Spleen (tissue), 11 donors: ENCODE data around the gene AK1. TPM values are rescaled to one million over a fixed set of nuclear protein-coding genes. Genes with fewer than 3 reads are reported as not detected.
"Not testable (repeated sequence)": the region's sequence is repeated elsewhere in the genome, so short reads cannot be mapped to it uniquely, and the experiment has no call there.

Experiments
- DNase-seq: peaks from one replicate; pipeline ENCODE4 v3.0.0-alpha.2; 2020
- H3K27ac ChIP-seq, 8 donors: fragments of 200-600 bp; sonication (generic) in 7 of 8; 1 replicate in 4 of 8; 2 replicates in 4 of 8; pipeline versions ENCODE4 v1.5.0 to v1.8.0; 2016 to 2021; ENCODE audit warnings: inconsistent platforms in 4 of 8, mild to moderate bottlenecking in 4 of 8, moderate library complexity in 1 of 8
- H3K27me3 ChIP-seq, 7 donors: fragments of 200-600 bp; sonication (generic) in 6 of 7; replicated peaks in 1 of 7; 1 replicate in 4 of 7; 2 replicates in 3 of 7; pipeline versions ENCODE4 v1.5.0 to v1.8.0; 2016 to 2021; ENCODE audit warnings: inconsistent platforms in 3 of 7, mild to moderate bottlenecking in 1 of 7
- H3K36me3 ChIP-seq, 6 donors: fragments of 200-600 bp; sonication (generic) in 5 of 6; 1 replicate in 4 of 6; 2 replicates in 2 of 6; pipeline versions ENCODE4 v1.5.0 to v1.8.0; 2016 to 2021; ENCODE audit warnings: inconsistent platforms in 2 of 6
- H3K4me1 ChIP-seq, 6 donors: fragments of 200-600 bp; sonication (generic) in 5 of 6; 1 replicate in 3 of 6; 2 replicates in 3 of 6; pipeline versions ENCODE4 v1.5.0 to v1.8.0; 2016 to 2021; ENCODE audit warnings: inconsistent platforms in 3 of 6
- H3K4me3 ChIP-seq, 8 donors: fragments of 200-600 bp; sonication (generic) in 7 of 8; 1 replicate in 4 of 8; 2 replicates in 4 of 8; pipeline versions ENCODE4 v1.5.0 to v1.8.0; 2016 to 2021; ENCODE audit warnings: inconsistent platforms in 4 of 8, mild to moderate bottlenecking in 4 of 8, moderate library complexity in 2 of 8
- H3K9me3 ChIP-seq, 8 donors: fragments of 200-600 bp; sonication (generic) in 7 of 8; 1 replicate in 4 of 8; 2 replicates in 4 of 8; pipeline versions ENCODE4 v1.5.0 to v1.8.0; 2016 to 2021; ENCODE audit warnings: inconsistent platforms in 4 of 8
- CTCF ChIP-seq, 11 experiments: fragments of 200-600 bp in 7 of 11; fragments of 450-650 bp in 4 of 11; sonication (generic) in 4 of 11; IDR thresholded peaks in 8 of 11; conservative IDR thresholded peaks in 3 of 11; 1 replicate in 7 of 11; 2 replicates in 4 of 11; pipeline versions ENCODE4 v1.4.0 to v1.8.0; 2016 to 2021; ENCODE audit warnings: antibody characterized with exemption in 11 of 11, inconsistent platforms in 4 of 11, mild to moderate bottlenecking in 1 of 11
- POLR2A ChIP-seq, 3 donors: fragments of 450-650 bp; IDR thresholded peaks; one replicate each; pipeline ENCODE4 v1.5.1; 2017; ENCODE audit warnings: antibody characterized with exemption in 3 of 3, mild to moderate bottlenecking in 1 of 3
- POLR2AphosphoS5 ChIP-seq, 3 donors: sonication (generic); formaldehyde crosslinking; IDR thresholded peaks; one replicate each; pipeline ENCODE4 v1.5.1; 2017; ENCODE audit warnings: antibody characterized with exemption in 3 of 3
- WGBS, 5 donors: extraction: QIAGEN DNeasy Blood & Tissue Kit in 3 of 5; methylation state at CpG; one replicate each; pipeline versions ENCODE4 v1.1.5 to v1.1.7; 2013 to 2018; 5-methylcytosine and 5-hydroxymethylcytosine counted together
- intact Hi-C: fragments of 100-400 bp; cut with DNase I; formaldehyde crosslinking; loops from one replicate; pipeline ENCODE4 v1.15.0; 2023; ENCODE audit warnings: low total_unique reads
- polyA plus RNA-seq, 3 donors: library from polyadenylated mRNA; stranded (reverse); fragments of 200-250 nt; gene quantifications; one replicate each; pipeline ENCODE4 v1.2.1, GENCODE V29; 2013
- total RNA-seq, 7 donors: library from RNA; depleted of rRNA in 3 of 7; stranded (reverse); fragments of >200 nt in 3 of 7; fragmentation: NEBNext Ultra II Directional in 4 of 7; extraction: Animal tissue kit (Norgen Biotek cat#: 25700) in 4 of 7; gene quantifications; one replicate each; pipeline versions ENCODE4 v1.1.0 to v1.2.1, GENCODE V29; 2016 to 2021
- donor health status: healthy with polysubstance abuse.
- donor health status: DM: no; HTN: no; CAD: no; lungs with moderate emphysema.
- donor health status: DM: no; HTN: no; CAD: no.
- donor health status: Bipolar disorder and iron deficiency.
- donor health status: healthy.
- donor health status: DM: no; HTN: no; CAD: no.
- donor health status: DM: yes; HTN: yes; CAD: no.

AK1 gene
- total and polyA plus RNA-seq, 10 donors, result 41.3 to 97.9 (median 62.3) TPM

DNA sequence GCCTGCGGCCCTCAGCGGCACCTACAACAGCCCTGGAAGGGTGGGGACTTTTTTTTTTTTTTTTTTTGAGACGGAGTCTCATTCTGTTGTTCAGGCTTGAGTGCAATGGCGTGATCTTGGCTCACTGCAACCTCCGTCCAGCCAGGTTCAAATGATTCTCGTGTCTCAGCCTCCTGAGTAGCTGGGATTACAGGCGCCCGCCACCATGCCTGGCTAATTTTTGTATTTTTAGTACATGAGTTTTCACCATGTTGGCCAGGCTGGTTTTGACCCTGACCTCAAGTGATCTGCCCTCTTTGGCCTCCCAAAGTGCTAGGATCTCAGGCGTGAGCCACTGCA is 7.4 kb downstream of the AK1 start:
- H3K27me3 ChIP-seq, intact Hi-C loops: not testable (repeated sequence)

DNA sequence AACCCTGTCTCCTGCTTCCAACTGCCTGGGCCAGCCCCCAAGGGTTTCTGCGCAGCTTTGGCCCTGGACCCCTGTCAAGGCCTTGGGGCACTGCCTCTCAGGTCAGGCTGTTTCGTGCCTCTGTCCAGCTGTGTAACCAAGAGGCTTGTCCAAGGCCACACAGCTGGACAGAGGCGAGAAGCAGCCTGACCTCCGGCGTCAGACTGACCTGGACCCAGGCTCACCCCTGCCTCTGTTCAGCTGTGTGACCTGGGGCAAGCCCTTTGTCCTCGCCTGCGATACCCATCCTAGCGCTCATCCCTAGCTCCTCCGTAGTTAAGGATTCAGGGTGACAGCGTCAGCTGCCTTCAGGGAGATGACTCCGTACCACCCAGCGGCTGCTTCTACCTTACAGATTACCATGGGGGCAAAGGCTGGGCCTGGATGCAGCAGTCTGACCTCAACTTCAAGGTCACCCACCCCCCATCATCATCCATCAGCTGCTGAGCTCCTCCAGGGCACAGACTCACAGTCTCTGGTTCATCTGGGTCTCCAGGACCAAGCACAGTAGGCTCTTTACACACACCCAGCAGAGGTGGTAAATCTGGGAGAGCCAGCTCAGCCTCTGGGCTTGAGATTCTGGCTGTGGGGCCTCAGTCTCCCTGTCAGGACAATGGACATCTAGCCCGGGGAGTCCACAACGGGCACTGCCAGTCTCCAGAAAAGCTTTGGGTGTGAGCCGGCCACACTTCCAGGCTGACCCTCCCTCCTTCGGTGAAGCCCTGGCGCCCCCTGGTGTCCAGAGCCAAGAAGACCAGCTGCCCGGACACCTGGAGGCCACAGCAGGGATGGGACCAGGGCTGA is 7.9 kb downstream of the AK1 start:
- peak; percentile 97 for DNase-seq
- no peaks in the 10 kb centered on the region for H3K27me3 ChIP-seq
- H3K9me3 ChIP-seq, result no peaks in the 10 kb centered on the region
- intact Hi-C loops, result loop anchor here (10.0 kb wide), 1 partner anchor 75 kb away; no protein-coding TSS in a partner anchor
- H3K4me3 ChIP-seq, result no peak overlapping the region
- peak overlapping the region in 5 of 8 donors; percentile 79 to 86 (median 82) for H3K27ac ChIP-seq
- peaks cover 0 to 45% (median 6%) of the 10 kb centered on the region in 6 donors for H3K36me3 ChIP-seq
- TF ChIP-seq POLR2AphosphoS5 (IDR thresholded peaks at IDR 0.05) (peak; percentile 82 to 83 (median 82)), POLR2A (IDR thresholded peaks at IDR 0.05) (no peak), CTCF (IDR thresholded peaks at IDR 0.05 in 8 of 11, conservative IDR thresholded peaks at IDR 0.05 in 3 of 11) (peak; percentile 93 to 99 (median 96))
- peaks cover 32 to 99% (median 65%) of the 10 kb centered on the region in 6 donors for H3K4me1 ChIP-seq
- 40 to 61% (median 56%) methylated on average over 10 to 18 of the region's 18 CpGs for WGBS, 5 donors

More for the DNA sequence above, 7.4 kb downstream of the AK1 start:
- Histone ChIP-seq H3K36me3 (peaks cover 0 to 45% (median 6%) of the 10 kb centered on the region in 6 donors), H3K27ac (peak overlapping the region in 1 of 8 donors; percentile 83), H3K4me1 (peaks cover 29 to 99% (median 65%) of the 10 kb centered on the region in 6 donors)
- H3K4me3 ChIP-seq, DNase-seq, H3K9me3 ChIP-seq: not testable (repeated sequence)
- TF ChIP-seq CTCF (IDR thresholded peaks at IDR 0.05 in 8 of 11, conservative IDR thresholded peaks at IDR 0.05 in 3 of 11), result peak in 6 of 11 experiments; percentile 24 to 71 (median 60)
- WGBS, 5 donors, result 57 to 68% (median 60%) methylated on average over 9 of the region's 9 CpGs

DNA sequence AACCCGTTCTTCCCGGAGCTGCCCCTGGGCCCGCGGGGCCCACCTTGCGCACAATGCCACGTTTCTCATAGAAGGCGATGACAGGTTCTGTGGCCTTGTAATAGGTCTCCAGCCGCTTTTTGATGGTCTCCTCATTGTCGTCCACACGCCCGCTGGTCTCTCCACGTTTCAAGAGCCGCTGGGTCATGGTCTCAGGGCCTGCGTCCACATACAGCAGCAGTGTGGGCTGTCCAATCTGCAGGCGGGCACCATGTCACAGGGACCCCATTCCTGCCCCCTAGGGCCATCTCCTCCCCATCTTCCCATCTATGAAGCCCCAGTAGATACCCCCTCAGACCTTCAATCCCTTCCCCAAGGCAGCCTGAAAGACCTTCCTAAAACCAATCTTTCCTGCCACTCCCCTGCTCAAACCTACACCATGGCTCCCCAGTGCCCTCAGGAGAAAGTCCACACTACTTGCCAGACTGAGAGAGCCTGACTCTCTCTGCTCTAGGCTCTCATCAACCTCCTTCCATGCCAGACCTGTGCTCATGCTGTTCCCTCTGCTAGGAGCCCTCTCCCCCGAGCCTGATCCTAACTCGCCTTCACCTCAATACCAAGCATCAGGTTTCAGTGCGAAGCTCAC is 9.1 kb downstream of the AK1 start:
- 79 to 90% (median 88%) methylated on average over 11 to 18 of the region's 18 CpGs for WGBS, 5 donors
- no peak overlapping the region for H3K4me3 ChIP-seq
- TF ChIP-seq POLR2A (IDR thresholded peaks at IDR 0.05), result no peak
- no peak for TF ChIP-seq POLR2AphosphoS5 (IDR thresholded peaks at IDR 0.05)
- TF ChIP-seq CTCF (IDR thresholded peaks at IDR 0.05 in 8 of 11, conservative IDR thresholded peaks at IDR 0.05 in 3 of 11), result no peak
- peaks cover 29 to 99% (median 64%) of the 10 kb centered on the region in 6 donors for H3K4me1 ChIP-seq
- no peak for DNase-seq
- H3K36me3 ChIP-seq, result peaks cover 0 to 45% (median 6%) of the 10 kb centered on the region in 6 donors
- no peaks in the 10 kb centered on the region for H3K9me3 ChIP-seq
- intact Hi-C loops, result loop anchor here (10.0 kb wide), 1 partner anchor 74 kb away; no protein-coding TSS in a partner anchor
- H3K27ac ChIP-seq, result peak overlapping the region in 6 of 8 donors; percentile 70 to 86 (median 82)
- H3K27me3 ChIP-seq, result no peaks in the 10 kb centered on the region
